HUDEP-2 (cell line): ENCODE results near the gene VANGL2.
"Not testable (repeated sequence)": the region's sequence is repeated elsewhere in the genome, so short reads cannot be mapped to it uniquely, and the experiment has no call there.

Experiments
- DNase-seq, 76 experiments: peaks; one replicate each; lab custom pipeline; 2025; ENCODE audit not compliant: unreplicated experiment in 76 of 76; lab: John Stamatoyannopoulos, UW

VANGL2 gene

DNA sequence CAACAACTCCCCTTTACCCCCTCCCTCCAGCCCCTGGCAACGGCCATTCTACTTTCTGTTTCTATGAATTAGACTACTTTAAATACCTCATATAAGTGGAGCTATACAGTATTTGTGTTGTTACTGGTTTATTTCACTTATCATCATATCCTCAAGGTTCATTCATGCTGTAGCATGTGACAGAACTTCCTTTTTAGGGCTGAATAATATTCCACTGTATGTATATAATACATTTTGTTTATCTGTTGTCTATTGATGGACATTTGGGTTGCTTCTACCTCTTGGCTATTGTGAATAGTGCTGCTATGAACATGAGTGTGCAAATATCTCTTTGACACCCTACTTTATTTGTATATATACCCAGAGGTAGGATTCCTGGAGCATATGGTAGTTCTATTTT, 31.3 kb upstream of the VANGL2 start:
- no peak for DNase-seq

DNA sequence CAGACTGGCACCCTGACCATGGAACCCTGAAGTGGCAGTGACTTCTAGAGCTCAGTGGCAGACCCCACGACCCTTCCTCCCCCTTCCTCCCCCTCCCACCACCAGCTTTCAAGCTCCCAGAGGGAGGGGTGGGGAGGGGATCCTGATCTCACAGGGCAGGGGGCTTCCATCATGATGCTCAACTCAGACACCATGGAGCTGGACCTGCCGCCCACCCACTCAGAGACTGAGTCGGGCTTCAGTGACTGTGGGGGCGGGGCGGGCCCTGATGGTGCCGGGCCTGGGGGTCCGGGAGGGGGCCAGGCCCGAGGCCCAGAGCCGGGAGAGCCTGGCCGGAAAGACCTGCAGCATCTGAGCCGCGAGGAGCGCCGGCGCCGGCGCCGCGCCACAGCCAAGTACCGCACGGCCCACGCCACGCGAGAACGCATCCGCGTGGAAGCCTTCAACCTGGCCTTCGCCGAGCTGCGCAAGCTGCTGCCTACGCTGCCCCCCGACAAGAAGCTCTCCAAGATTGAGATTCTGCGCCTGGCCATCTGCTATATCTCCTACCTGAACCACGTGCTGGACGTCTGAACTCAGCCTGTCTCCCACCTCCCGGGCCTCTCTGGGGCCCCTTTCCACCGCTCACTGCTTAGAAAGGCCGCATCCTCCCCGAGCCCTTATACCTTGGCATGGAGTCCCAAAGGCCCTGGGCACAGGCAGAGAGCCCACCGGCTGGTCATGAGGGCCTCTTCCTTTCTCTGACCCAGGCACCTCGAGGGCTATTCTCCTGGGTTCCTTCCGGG, 29.6 kb upstream of the VANGL2 start:
- DNase-seq, result no peak

DNA sequence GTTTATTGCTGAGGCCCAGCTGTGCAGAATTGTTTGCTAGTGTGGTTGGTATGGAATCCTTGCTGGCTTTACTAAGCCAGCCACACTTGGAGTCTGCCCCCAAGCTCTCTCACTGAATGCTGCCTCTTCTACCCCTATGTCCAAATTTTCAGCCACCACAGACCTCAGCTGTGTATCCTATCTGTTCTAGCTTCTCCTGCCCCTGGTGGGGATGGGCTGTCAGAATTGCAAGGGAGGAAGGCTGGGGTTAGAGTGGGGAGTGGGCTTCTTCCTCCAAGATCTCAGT, 29.1 kb upstream of the VANGL2 start:
- no peak for DNase-seq

DNA sequence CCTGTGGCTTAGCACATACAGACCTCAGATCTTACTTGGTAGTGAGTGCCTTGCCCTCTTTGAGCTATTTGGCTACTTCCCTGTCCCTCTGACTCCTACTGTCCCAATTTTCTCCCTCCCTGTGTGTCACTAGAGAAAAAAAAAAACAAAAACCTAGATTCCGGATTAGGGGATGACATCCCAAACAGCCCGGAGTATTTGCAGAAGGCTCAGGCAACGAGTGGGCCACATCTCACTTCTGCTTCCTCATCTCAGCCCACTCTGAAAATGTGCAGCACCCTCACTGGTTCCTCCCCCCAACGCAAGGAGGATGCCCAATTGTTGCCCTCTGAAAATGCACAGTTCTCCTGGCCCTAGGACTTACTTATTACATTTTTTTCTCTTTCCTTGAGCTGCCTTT, 28.6 kb upstream of the VANGL2 start:
- no peak for DNase-seq

DNA sequence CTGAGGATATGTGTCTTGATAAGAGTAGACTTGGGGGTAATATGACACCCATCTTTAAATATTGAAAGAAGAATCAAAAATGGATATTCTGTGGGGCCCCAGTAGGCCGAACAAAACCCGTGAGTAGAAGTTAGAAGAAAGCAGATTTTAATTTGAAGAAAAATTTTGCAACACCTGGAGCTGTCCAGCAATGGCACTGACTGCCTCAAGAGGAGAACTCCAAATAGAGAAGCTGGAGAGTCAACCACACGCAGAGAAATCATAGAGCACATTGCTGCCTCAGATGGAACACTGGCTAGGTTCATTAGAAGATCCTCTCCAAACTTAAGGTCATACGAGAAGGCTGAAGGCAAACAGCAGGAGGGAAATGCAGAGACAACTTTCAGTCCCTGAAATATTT, 26.7 kb upstream of the VANGL2 start:
- no peak for DNase-seq

DNA sequence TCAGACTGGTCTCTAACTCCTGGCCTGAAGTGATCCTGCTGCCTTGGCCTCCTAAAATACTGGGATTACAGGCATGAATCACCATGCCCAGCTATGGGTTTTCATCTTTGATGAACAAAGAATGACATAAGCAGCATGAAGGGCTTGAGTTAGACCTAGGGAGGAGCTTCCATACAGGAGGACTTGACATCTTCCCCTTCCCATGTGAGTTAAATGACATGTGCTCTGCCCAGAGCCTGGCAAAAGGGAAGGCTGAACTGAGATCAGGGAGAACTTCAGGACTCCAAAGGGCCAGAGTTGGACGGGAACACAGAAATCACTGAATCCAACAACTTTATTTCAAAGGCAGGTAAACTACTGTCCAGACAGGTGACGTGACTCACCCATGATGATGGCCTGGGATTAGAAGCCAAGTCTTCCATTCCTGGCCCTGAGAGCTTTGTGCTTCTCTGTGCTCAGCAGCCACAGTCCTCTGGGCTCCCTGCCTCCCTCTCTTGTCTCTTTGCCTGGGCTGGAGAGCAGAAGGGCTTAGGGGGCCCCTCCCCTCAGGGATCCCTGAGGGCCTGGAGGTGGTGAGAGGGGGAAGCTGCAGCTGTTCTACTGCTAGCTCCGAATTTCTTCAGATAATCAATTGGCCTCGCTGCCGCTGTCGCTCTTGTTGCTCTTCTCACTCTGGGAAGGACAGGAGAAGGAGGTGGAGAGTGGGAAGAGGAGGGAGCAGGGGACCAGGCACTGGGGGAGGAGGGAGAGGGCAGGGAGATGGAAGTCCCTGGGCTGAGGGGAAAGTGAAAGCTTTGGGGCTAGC, 25.9 kb upstream of the VANGL2 start:
- DNase-seq, result no peak

DNA sequence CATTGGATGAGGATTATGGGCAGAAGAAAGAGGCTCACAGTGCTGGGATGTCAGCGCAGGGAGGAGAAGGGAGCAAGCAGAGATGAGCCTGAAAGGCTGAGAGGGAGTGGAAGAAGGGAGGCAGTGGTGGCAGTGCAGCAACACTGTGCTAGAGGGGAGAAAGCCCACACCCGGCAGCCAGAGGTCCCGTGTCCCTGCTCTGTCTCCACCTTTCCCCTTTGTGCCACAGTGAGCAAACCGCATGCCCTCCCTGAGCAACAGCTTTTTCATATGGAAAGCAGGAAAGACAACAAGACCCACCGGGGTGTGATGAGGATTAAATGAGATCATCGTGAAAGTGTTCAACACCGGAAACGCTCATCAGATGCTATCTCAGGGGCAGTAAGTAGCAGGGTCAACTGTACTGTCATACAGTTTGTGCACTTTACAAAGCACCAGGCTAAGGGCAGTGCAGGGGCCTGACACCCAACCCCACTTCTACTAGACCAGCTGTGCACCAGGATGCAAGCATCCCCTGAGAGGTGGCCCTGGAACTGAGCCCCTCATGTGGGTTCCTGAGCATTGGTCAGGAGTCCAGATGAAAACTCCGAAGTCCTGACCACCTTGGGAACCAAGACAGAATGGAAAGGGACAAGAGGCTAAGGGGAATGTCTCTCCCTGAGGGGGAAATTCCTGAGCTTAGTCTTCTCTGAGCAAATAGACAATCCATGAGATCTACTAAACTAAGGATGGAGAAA, 24.4 kb upstream of the VANGL2 start:
- DNase-seq, result peak in 1 of 76 experiments; percentile 5

DNA sequence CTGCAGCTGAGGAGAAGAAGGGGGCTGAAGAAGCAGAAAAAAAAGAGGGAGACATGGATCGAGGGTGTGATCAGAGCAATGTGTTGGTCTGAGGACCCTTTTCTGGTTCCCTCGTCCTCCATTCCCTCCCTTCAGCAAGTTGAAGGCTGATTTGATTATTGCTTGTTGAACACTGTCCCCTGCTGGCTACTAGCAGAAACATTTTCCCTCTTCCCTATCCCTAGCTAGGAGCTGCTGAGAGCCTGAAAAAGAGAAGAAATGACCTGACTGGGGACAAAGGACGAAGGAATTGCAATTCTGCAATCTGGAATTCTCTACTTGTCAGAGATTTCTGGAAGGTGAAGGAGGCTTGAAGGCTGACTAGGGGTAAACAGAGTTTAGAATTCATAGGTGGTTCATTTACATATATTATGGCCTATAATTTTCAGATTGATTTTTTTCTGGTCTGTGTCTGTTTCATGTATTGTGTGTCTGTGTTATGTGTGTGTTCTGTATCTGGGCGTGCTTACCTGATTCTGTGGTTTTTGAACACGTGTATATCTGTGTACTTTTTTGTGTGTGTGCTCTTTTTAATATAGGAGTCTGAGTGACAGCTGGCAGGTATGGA, 23.7 kb upstream of the VANGL2 start:
- DNase-seq, result peak in 32 of 76 experiments; percentile 7 to 62 (median 28)

DNA sequence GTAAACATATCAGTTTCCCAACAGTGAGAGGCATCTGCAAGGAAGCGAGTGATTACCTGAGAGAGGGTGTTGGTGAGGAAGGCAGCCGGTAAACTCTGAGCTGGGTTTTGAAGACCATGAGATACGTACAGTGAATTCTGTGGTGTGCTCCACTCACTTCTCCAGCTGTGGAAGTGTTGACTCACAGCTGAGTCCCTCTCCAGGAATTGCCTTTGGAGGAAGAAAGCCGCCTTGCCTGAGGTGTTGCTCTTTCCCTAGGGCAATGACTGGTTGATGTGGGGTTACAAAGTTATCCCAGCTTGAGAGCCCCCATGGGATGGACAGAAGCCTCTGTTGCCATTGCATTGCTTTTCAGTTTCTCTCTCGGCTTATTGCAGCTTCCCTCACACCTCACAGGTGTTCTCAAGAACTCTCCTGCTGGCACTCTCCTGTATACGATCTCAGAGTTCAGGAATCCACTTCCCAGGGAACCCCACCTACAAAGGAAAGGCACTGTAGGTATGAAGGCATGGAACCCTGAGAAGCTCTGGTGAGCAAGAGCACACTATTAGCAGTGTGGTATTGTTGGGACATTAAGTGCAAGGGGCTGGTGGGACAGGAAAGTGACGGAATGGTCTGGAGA, 22.7 kb upstream of the VANGL2 start:
- DNase-seq, result no peak

DNA sequence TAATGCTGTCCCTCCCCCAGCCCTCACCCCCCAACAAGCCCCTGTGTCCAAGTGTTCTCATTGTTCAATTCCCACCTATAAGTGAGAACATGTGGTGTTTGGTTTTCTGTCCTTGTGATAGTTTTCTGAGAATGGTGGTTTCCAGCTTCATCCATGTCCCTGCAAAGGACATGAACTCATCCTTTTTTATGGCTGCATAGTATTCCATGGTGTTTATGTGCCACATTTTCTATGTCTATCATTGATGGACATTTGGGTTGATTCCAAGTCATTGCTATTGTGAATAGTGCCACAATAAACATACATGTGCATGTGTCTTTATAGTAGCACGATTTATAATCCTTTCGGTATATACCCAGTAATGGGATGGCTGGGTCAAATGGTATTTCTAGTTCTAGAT, 15.6 kb upstream of the VANGL2 start:
- not testable (repeated sequence) for DNase-seq

DNA sequence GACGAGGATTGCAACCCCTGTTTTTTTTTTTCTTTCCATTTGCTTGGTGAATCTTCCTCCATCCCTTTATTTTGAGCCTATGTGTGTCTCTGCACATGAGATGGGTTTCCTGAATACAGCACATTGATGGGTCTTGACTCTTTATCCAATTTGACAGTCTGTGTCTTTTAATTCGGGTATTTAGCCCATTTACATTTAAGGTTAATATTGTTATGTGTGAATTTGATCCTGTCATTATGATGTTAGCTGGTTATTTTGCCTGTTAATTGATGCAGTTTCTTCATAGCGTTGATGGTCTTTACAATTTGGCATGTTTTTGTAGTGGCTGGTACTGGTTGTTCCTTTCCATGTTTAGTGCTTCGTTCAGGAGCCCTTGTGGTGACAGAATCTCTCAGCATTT, 12.0 kb upstream of the VANGL2 start:
- not testable (repeated sequence) for DNase-seq

DNA sequence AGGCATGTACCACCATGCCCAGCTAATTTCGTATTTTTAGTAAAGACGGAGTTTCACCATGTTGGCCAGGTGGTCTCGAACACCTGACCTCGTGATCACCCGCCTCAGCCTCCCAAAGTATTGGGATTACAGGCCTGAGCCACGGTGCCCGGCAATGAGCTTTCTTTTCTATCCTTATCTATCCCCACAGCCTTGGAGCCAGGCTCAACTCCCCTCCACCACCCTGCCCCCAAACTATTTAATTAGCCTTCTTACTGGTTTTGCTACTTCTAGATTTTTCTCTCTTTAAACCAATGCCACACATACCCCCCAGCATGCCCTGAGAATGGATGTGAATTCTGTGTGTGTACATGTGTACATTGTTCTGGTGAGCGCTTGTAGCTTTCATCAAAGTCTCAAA, 5.7 kb upstream of the VANGL2 start:
- no peak for DNase-seq

DNA sequence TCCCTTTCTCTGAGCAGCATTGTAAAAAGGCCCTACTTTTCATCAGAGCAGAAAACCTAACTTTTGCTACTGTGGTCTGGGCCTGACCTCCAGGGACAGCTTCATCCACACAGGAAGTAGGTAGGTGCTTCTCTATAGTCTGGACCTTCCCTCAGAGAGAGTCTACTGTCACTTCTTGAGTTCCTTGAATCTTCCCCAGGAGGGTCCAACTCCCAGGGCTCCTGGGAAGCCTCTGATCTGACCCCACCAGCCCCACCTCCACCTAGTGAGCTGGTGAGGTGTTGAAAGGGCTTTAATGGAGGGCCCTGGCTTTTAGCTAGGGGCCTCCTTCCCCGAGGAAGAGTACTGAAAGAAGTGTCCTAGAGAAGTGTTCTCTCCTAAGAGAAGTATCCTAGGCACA, 2.7 kb upstream of the VANGL2 start:
- no peak for DNase-seq

DNA sequence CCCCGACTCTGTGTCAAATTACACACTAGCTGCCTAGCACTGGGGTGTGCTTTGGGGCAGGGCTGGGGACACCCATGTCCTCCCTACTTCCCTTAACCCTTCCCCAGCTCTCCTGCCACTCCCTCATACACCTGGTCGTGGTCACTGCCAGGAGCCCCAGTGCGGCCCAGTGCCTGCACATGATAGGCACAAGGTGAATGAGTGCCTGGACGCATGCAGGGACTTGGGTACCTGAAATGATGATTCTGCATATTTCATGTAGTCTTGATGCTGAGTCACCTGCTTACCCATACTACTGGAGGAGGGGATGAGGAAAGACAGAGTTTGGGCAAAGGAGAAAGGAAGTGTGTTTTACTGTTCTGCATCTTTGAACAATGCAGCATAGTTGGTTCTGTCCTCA, 1.5 kb upstream of the VANGL2 start:
- no peak for DNase-seq

DNA sequence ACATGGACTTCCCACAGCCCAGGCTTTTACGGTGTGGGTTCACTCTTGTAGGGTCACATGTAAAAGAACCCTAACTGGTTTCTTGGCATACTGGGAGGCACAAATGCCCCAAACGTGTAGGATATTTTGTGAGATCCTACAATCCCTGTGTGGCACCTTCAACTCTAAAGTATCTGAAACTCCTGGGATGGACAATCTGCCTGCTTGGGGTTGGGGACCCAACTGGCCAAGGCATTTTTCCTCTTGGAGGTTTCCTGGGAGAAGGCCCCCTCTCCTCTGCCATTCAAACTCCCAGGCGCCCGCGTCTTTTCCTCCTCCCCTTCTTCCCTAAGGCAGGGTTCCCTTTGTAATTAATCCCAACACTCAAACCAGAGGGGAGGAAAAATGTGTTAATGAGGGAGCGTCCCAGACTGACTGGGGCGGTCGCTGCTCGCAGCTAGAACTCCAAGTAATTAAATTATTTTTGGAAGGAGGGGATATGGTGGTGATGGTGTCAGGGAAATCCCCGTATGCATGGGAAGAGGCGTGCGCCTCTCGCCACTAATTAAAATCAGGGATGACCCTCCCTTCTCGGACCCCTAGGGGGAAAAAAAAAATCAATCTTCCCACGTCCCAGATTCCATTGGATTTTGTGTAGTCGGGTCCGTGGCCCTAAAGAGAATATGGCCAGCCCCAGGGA, 681 bp upstream of the VANGL2 start:
- DNase-seq, result no peak

DNA sequence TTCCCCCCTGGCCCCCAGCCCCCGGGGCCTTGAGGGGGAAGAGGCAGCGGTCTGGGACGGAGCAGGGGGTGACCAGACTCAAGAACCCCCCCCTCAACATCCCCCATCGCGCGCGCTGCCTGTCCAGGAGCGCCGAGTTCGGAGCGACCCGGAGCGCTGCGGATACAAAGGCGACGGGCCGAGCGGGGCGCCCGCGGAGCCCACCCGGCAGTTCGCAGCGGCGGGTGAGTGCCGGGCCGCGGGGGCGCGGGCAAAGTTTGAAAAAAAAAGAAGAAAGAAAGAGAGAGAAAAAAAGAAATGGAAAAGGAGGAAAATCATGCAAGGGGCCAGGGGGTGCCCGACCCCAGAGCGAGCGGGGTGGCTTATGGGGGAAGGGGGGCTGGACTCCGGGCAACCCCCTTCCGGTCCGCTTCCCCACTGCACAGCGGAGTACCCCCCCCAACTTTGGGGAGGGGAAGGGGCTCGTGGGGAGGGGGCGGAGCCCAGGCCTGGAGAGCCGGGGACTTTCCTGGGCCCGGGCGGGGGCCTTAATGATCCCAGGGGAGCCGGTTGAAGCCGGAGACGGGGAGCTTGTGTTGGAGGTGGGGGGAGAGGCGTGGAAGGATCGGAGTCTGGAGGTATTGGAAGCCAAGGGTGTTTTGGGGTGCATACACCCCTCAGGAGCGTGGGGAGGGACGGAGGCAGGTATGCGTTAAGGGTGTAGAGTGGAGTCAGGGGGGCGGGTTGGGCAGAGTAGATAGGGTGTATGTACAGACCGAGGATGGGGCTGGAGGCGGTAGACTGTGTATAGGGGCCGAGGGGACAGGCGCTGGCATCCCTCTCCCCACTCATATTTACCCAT, 502 bp downstream of the VANGL2 start:
- DNase-seq, result no peak

DNA sequence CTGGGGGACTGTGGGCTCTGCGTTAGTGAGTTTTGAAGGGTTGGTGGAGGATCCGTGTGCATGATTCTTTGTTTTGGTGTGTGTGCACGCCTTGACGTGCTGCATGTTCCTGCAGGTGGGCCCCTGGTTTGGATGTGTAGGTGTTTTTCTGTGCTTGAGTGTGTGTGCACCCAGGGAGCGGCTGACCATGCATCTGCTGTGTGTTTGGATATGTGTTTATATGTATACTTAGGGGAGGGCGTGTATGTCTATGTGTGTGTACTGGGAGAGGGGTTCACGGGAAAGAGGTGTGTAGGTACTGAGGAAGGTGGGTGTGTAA, 1.1 kb downstream of the VANGL2 start:
- DNase-seq, result no peak

DNA sequence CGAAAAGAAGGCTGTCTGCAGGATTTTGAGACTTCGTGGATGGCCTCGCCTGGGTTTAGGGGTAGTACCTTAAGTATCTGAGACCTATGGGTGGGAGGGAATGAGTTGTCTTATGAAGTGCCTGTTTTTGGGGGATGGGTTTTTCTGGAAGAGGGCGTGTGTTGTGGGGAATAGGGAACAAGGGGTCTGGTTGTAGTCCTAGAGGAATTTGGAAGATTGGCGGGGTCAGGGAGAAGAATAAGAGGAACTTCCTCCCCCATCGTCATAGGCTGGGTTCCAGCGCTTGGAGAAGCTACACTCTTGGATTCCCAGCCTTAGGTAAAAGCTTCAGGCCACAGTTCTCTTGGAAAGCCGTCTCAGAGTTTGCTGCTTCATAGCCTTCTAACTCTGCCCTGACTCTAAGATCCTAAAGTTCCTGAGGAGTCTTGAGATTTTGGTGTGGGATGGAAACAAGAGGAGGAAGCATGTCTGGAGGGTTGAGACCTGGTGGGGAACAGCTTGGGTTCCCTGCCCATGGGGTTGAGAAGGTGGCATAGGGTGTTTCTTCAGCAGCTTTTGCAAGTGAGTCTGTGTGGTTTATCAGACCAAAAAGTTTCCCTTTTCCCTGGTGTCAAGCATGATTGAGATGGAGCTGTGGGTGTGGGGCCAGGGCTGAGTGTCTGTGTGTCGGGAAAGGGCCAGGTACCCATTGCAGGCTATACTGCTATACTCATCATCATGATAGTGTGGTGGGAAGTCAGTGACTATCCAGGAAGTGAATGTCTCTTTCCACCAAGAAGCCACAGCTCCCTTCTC, 1.8 kb downstream of the VANGL2 start:
- no peak for DNase-seq

DNA sequence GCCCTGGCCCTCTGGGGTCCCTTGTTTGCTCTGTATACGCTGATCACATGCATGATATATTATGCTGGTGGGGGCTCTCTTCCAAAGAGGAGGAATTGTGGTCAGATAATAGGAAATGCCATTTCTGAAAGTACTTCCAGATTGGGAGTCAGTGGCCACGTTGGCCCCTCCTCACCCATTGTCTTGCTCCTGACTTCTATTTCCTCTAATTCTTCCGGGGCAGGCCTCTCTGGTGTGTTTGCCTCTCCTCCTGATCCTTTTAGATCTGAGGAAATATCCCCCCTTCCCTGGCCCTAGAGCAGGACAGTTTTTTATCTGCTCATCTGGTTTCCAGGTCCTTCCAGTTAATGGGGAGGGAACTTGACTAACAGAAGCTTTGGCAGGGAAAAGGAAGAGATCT, 2.9 kb downstream of the VANGL2 start:
- DNase-seq, result no peak
